GM06990 (cell line): Measurements from ENCODE around the gene KCNC2.

Experiments used
- DNase-seq: peaks from one replicate; pipeline ENCODE4 v3.0.0-alpha.2; 2011; ENCODE audit not compliant: insufficient read length; ENCODE audit errors: extremely low read depth
- H3K27me3 ChIP-seq: replicated peaks from 2 replicates; pipeline ENCODE4 v1.6.0; 2011; ENCODE audit warnings: low read length; ENCODE audit not compliant: control insufficient read depth, insufficient read depth
- H3K36me3 ChIP-seq: 2 replicates; pipeline ENCODE4 v1.5.1; 2011; ENCODE audit warnings: low read length; ENCODE audit not compliant: control insufficient read depth, insufficient read depth
- H3K4me3 ChIP-seq: replicated peaks from 2 replicates; pipeline ENCODE4 v1.5.1; 2011; ENCODE audit warnings: low read depth, mild to moderate bottlenecking, control low read depth, low read length
- TF ChIP-seq, protein P1 (sequence below): IDR thresholded peaks from 2 replicates; pipeline ENCODE4 v1.5.1; 2011; ENCODE audit warnings: low read length, control low read depth, mild to moderate bottlenecking, inconsistent platforms; ENCODE audit not compliant: insufficient read depth, poor library complexity, severe bottlenecking

KCNC2 gene

DNA sequence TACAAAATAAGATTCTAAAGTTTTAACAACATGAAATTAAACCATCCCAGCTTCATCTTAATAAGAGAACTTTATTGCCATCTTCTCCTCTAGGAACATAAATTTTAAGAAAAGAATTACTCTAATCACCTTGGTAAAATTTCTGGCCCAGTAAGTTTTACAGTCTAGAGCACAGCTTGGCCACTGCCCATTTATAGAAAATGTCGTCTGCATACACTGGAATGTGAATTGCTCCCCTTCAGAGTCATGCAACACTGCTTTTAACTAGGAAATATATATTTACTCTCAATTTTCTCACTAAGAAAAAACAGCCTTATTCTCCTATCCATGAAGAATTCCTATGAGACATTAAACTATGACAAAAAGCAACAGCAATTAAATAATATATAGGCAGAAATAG is 48.2 kb downstream of the KCNC2 start:
- H3K27me3 ChIP-seq: no peaks in the 10 kb centered on the region
- no peak overlapping the region for H3K4me3 ChIP-seq
- H3K36me3 ChIP-seq: no peaks in the 10 kb centered on the region
- no peak for DNase-seq
- TF ChIP-seq, protein P1, sequence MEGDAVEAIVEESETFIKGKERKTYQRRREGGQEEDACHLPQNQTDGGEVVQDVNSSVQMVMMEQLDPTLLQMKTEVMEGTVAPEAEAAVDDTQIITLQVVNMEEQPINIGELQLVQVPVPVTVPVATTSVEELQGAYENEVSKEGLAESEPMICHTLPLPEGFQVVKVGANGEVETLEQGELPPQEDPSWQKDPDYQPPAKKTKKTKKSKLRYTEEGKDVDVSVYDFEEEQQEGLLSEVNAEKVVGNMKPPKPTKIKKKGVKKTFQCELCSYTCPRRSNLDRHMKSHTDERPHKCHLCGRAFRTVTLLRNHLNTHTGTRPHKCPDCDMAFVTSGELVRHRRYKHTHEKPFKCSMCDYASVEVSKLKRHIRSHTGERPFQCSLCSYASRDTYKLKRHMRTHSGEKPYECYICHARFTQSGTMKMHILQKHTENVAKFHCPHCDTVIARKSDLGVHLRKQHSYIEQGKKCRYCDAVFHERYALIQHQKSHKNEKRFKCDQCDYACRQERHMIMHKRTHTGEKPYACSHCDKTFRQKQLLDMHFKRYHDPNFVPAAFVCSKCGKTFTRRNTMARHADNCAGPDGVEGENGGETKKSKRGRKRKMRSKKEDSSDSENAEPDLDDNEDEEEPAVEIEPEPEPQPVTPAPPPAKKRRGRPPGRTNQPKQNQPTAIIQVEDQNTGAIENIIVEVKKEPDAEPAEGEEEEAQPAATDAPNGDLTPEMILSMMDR: no peak

DNA sequence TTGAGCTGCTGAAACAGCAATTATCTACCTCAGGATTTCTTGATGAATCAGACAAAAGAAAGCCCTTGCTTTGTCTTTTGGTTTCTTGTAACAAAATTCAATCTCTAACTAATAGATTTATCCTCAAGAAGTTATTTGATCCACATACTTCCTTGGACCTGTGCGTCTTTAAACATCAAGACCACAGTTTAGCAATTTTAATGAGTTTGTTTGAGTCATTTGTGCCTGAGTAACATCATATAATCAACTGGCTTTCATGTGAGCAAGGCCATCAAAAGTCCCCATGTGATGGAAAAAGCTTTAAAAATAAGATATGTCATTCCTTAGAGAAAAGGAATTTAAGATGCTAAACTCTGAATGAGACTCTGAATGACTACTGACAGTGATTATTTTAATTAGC is 52.3 kb downstream of the KCNC2 start:
- DNase-seq: no peak
- no peaks in the 10 kb centered on the region for H3K36me3 ChIP-seq
- H3K27me3 ChIP-seq: no peaks in the 10 kb centered on the region
- TF ChIP-seq, protein P1: no peak
- H3K4me3 ChIP-seq: no peak overlapping the region

- no peak for DNase-seq
- Histone ChIP-seq H3K27me3 (no peaks in the 10 kb centered on the region), H3K36me3 (no peaks in the 10 kb centered on the region), H3K4me3 (no peak overlapping the region)
- TF ChIP-seq, protein P1: no peak
These were observed 53.7 kb downstream of the KCNC2 start for GRCh38 chr12:75155962-75156361.

DNA sequence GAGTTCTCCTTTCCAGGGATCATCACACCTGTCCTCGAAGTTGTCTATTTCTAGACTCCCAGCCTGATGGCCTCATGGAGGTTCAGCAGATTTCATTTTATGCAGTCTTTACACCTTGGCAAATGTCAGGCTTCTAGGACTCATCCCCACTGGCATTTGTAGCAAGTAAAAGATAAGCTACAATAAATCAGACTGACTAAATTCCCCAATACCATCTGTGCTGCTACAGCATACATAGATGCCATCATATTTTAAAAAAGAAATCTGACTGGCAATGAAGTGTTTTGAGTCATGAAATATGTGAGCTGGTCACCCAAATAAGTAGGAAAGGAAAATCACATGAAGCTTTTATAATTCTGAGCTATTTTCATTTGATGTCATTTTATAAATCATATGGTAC is 55.3 kb downstream of the KCNC2 start:
- Histone ChIP-seq H3K36me3 (no peaks in the 10 kb centered on the region), H3K4me3 (no peak overlapping the region), H3K27me3 (no peaks in the 10 kb centered on the region)
- no peak for DNase-seq
- TF ChIP-seq, protein P1: no peak

GRCh38 chr12:75139196-75139595 is 70.4 kb downstream of the KCNC2 start:
- TF ChIP-seq, protein P1: no peak
- Histone ChIP-seq H3K36me3 (no peaks in the 10 kb centered on the region), H3K27me3 (no peaks in the 10 kb centered on the region), H3K4me3 (no peak overlapping the region)
- no peak for DNase-seq

DNA sequence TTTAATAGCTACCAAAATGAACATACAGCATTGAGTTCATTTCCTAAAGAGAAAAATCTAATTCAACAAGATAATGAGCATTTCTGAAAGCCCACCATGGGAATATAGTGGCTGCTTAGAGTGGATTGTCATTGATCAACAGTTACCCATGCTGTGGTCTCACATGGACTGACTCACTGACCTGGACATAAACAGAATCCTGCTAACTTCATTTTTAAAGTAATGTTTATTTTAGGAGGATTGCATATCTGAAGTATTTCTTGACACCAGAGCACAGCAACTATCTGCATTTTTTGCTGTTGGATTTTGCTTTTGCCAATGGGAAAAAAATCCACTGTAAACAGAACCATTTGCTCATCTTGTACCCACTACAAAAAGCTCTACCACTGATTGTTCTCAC is 71.7 kb downstream of the KCNC2 start:
- H3K27me3 ChIP-seq: no peaks in the 10 kb centered on the region
- no peak overlapping the region for H3K4me3 ChIP-seq
- no peaks in the 10 kb centered on the region for H3K36me3 ChIP-seq
- no peak for DNase-seq
- TF ChIP-seq, protein P1: no peak
